ENCODE results near the gene TMEM236.

- TF ChIP-seq CTCF (IDR thresholded peaks at IDR 0.05) = no peak
- TF ChIP-seq POLR2A (IDR thresholded peaks at IDR 0.05) = no peak
Measured at GRCh38 chr10:17801507-17801906, 49.5 kb downstream of the TMEM236 start.
